NCI-H748 (cell line): ENCODE results near the gene GMPS.
"Not testable (repeated sequence)": the region's sequence is repeated elsewhere in the genome, so short reads cannot be mapped to it uniquely, and the experiment has no call there.

Experiments
- DNase-seq: peaks from one replicate; lab custom pipeline; 2025; ENCODE audit not compliant: unreplicated experiment; lab: John Stamatoyannopoulos, UW

GMPS gene

GRCh38 chr3:155934230-155934629, 63.8 kb downstream of the GMPS start:
- DNase-seq: no peak

- DNase-seq: no peak
Measured at GRCh38 chr3:155938409-155938808, 68.0 kb downstream of the GMPS start.

- DNase-seq: no peak
Measured at GRCh38 chr3:155941354-155941753, 70.9 kb downstream of the GMPS start.

- DNase-seq: no peak
Measured at GRCh38 chr3:155944081-155944480, 73.6 kb downstream of the GMPS start.

GRCh38 chr3:155946178-155946577, 75.7 kb downstream of the GMPS start:
- DNase-seq: no peak

- no peak for DNase-seq
Measured at GRCh38 chr3:155948476-155948875, 78.0 kb downstream of the GMPS start.

- DNase-seq: no peak
Measured at GRCh38 chr3:155949453-155950217, 79.2 kb downstream of the GMPS start.

- DNase-seq: no peak
Measured at GRCh38 chr3:155956508-155957411, 86.3 kb downstream of the GMPS start.

GRCh38 chr3:155957412-155957880, 87.0 kb downstream of the GMPS start:
- DNase-seq: no peak

- no peak for DNase-seq
Measured at GRCh38 chr3:155958676-155959075, 88.2 kb downstream of the GMPS start.

GRCh38 chr3:155960060-155960459, 89.6 kb downstream of the GMPS start:
- no peak for DNase-seq

GRCh38 chr3:155961044-155961443, 90.6 kb downstream of the GMPS start:
- DNase-seq: not testable (repeated sequence)

GRCh38 chr3:155963570-155963969, 93.1 kb downstream of the GMPS start:
- no peak for DNase-seq

GRCh38 chr3:155970398-155970797, 99.9 kb downstream of the GMPS start:
- no peak for DNase-seq

GRCh38 chr3:155972885-155973584, 102.6 kb downstream of the GMPS start:
- DNase-seq: no peak

GRCh38 chr3:155978324-155978723, 107.9 kb downstream of the GMPS start:
- no peak for DNase-seq

GRCh38 chr3:155979746-155980145, 109.3 kb downstream of the GMPS start:
- DNase-seq: no peak

GRCh38 chr3:155981669-155982068, 111.2 kb downstream of the GMPS start:
- no peak for DNase-seq

GRCh38 chr3:155983834-155984474, 113.5 kb downstream of the GMPS start:
- DNase-seq: no peak

- DNase-seq: no peak
Measured at GRCh38 chr3:155984791-155985417, 114.5 kb downstream of the GMPS start.
